T-helper 1 cell treated with Interleukin-12 subunit alpha and Interleukin-12 subunit beta and Interleukin-4 antibody, amounts not matched to agents 30 μg/mL and 1 μg/mL, for 36 hours (primary cell): Measurements from ENCODE around the gene GSC.

ENCODE experiments used
- H3K27ac Mint-ChIP-seq: one replicate; pipeline ENCODE4 v1.8.0; 2021; ENCODE audit warnings: mild to moderate bottlenecking, mixed read lengths
- H3K27me3 Mint-ChIP-seq: one replicate; pipeline ENCODE4 v1.8.0; 2021; ENCODE audit warnings: low read depth, mixed read lengths
- H3K36me3 Mint-ChIP-seq: one replicate; pipeline ENCODE4 v1.8.0; 2021; ENCODE audit warnings: low read depth, mixed read lengths
- H3K4me1 Mint-ChIP-seq: one replicate; pipeline ENCODE4 v1.8.0; 2021; ENCODE audit warnings: low read depth, mixed read lengths
- H3K4me3 Mint-ChIP-seq: one replicate; pipeline ENCODE4 v1.8.0; 2021; ENCODE audit warnings: mild to moderate bottlenecking, moderate library complexity, mixed read lengths
- H3K9me3 Mint-ChIP-seq: one replicate; pipeline ENCODE4 v1.8.0; 2021; ENCODE audit warnings: mixed read lengths

The GSC gene

GRCh38 chr14:94775091-94775870, 5.4 kb upstream of the GSC start:
- Mint-ChIP-seq H3K36me3 (no peaks in the 10 kb centered on the region), H3K27me3 (peaks cover 75% of the 10 kb centered on the region), H3K27ac (peak overlapping the region; percentile 2), H3K4me3 (no peak overlapping the region), H3K9me3 (peaks cover 6% of the 10 kb centered on the region), H3K4me1 (peaks cover 2% of the 10 kb centered on the region)

DNA sequence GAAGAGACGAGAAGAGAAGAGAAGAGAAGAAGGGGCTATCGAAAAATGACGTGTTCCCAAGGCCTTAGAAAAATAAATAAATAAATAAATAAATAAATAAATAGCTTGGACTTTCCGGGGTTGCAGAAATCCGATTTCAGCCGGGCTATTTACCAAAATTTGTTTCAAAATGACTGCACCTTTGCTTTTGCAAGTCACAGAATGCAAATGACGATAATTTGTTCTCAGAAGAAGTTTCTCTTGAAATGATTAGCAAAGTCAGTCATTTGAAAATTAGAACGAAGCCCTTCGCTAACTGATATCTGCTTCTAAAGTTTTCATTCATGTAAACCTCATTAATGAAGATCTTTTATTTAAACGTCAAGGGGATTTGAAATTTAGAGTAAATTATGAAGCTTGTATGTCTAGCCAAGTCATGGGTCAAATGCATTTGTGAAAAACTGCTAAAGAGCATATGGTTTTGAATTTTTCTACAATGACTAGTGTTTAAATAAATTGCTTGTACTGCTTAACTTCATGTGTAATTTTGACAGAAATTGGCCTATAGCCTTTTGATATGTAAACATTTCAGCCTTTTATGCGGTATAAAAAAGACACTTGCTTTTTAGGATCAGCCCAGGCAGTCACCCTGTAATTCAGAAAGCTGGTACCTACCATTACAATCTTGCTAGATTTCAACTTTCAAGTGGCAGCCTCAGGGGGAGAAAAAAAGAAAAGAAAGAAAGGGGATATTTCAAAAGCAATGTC, 4.6 kb upstream of the GSC start:
- Mint-ChIP-seq H3K4me3 (no peak overlapping the region), H3K36me3 (no peaks in the 10 kb centered on the region), H3K9me3 (peaks cover 6% of the 10 kb centered on the region), H3K4me1 (peaks cover 2% of the 10 kb centered on the region), H3K27ac (peak overlapping the region; percentile 4), H3K27me3 (peaks cover 78% of the 10 kb centered on the region)

GRCh38 chr14:94773655-94774343, 3.9 kb upstream of the GSC start:
- Mint-ChIP-seq H3K9me3 (peaks cover 6% of the 10 kb centered on the region), H3K27me3 (peaks cover 80% of the 10 kb centered on the region), H3K27ac (peak overlapping the region; percentile 69), H3K36me3 (no peaks in the 10 kb centered on the region), H3K4me1 (peaks cover 8% of the 10 kb centered on the region), H3K4me3 (no peak overlapping the region)

DNA sequence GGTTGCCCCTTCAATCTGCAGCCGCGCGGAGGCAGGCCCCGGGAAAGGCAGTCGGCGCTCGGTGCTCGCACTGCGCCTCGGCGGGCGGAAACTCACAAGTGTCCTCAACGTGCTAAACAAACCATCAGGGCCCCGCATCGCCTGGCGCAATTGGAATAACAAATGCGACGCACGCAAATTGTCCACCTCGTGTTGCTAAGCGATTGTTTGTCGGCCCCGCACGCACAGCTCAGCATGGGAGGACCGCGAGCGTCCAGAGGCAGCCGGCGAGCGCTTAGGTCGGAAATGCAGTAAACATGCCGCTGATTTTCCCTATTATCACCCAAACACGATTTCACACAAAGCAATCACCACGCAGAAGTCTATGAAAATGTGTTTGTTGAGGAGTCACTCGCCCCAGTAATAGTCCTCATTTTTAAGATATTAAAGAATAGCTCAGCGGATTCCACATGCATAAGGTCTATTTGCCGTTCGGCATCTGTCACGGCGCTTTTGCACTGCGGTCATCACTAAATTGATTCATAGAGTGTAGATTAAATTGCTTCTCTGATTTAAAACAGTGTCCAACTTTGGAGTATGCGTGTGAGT, 3.2 kb upstream of the GSC start:
- peaks cover 6% of the 10 kb centered on the region for H3K9me3 Mint-ChIP-seq
- peaks cover 2% of the 10 kb centered on the region for H3K36me3 Mint-ChIP-seq
- peaks cover 10% of the 10 kb centered on the region for H3K4me1 Mint-ChIP-seq
- H3K27ac Mint-ChIP-seq = no peak overlapping the region
- peaks cover 85% of the 10 kb centered on the region for H3K27me3 Mint-ChIP-seq
- no peak overlapping the region for H3K4me3 Mint-ChIP-seq

GRCh38 chr14:94772548-94772947, 2.6 kb upstream of the GSC start:
- H3K36me3 Mint-ChIP-seq = peaks cover 2% of the 10 kb centered on the region
- no peak overlapping the region for H3K4me3 Mint-ChIP-seq
- H3K27ac Mint-ChIP-seq = peak overlapping the region; percentile 47
- peaks cover 10% of the 10 kb centered on the region for H3K4me1 Mint-ChIP-seq
- peaks cover 91% of the 10 kb centered on the region for H3K27me3 Mint-ChIP-seq
- H3K9me3 Mint-ChIP-seq = peaks cover 6% of the 10 kb centered on the region

DNA sequence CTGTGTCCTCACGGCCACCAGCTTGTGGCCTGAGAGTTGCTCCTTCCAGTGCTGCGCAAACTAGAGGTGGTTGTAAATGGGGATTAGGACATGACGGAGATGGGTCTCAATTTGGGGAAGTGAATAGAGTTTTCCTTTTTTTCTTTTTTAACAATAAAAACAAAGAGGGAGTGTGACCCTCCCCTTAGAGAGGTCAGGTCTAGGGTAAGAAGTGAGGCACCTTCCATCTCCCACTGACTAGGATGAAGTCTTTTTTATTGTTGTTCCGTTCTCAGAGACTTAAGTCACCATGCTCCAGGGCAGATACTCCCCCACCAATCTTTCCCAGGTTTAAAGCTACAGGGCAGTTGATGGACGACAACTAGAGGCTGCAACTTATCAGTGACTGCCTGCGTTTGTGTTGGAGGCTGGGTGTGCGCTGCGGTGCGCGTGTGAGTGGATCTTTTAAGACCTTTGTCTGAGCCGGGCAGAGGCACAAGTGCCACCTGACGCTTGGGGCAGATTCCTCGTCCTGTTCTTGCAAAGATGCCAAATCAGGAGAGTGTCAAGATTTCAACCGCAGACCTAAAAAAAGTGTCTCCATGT, 2.1 kb upstream of the GSC start:
- peaks cover 91% of the 10 kb centered on the region for H3K27me3 Mint-ChIP-seq
- peak overlapping the region; percentile 12 for H3K27ac Mint-ChIP-seq
- peaks cover 2% of the 10 kb centered on the region for H3K36me3 Mint-ChIP-seq
- peaks cover 10% of the 10 kb centered on the region for H3K4me1 Mint-ChIP-seq
- no peak overlapping the region for H3K4me3 Mint-ChIP-seq
- peaks cover 6% of the 10 kb centered on the region for H3K9me3 Mint-ChIP-seq

- Mint-ChIP-seq H3K27ac (peak overlapping the region; percentile 12), H3K27me3 (peaks cover 89% of the 10 kb centered on the region), H3K4me3 (no peak overlapping the region), H3K36me3 (peaks cover 2% of the 10 kb centered on the region), H3K4me1 (peaks cover 10% of the 10 kb centered on the region), H3K9me3 (peaks cover 6% of the 10 kb centered on the region)
Observed at GRCh38 chr14:94771158-94771905, 1.4 kb upstream of the GSC start.

DNA sequence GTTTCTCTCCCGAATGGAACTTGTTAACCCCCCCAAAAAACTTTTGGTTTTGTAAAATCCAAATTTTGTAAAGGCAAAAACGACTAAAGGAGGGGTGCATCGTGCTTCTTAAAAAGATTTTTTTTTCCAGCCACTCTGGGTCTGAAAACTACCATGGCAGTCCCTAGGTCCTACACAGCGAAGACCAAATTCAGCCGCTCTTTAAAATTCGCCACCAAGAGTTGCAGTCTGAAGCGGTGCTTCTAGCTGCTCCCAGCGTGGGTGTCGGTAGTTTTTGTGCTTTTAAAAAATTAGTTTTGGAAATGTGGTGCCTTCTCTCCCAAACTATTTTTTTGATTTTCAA, 873 bp upstream of the GSC start:
- Mint-ChIP-seq H3K27me3 (peaks cover 88% of the 10 kb centered on the region), H3K36me3 (peaks cover 2% of the 10 kb centered on the region)

GRCh38 chr14:94770251-94770749, 387 bp upstream of the GSC start:
- peaks cover 88% of the 10 kb centered on the region for H3K27me3 Mint-ChIP-seq
- peak overlapping the region; percentile 28 for H3K4me3 Mint-ChIP-seq
- H3K27ac Mint-ChIP-seq = peak overlapping the region; percentile 36
- H3K9me3 Mint-ChIP-seq = peaks cover 4% of the 10 kb centered on the region
- peaks cover 10% of the 10 kb centered on the region for H3K4me1 Mint-ChIP-seq
- H3K36me3 Mint-ChIP-seq = peaks cover 2% of the 10 kb centered on the region

More for the DNA sequence above, 873 bp upstream of the GSC start:
- H3K27ac Mint-ChIP-seq = no peak overlapping the region
- H3K4me3 Mint-ChIP-seq = peak overlapping the region; percentile 28
- H3K4me1 Mint-ChIP-seq = peaks cover 10% of the 10 kb centered on the region
- H3K9me3 Mint-ChIP-seq = peaks cover 6% of the 10 kb centered on the region

DNA sequence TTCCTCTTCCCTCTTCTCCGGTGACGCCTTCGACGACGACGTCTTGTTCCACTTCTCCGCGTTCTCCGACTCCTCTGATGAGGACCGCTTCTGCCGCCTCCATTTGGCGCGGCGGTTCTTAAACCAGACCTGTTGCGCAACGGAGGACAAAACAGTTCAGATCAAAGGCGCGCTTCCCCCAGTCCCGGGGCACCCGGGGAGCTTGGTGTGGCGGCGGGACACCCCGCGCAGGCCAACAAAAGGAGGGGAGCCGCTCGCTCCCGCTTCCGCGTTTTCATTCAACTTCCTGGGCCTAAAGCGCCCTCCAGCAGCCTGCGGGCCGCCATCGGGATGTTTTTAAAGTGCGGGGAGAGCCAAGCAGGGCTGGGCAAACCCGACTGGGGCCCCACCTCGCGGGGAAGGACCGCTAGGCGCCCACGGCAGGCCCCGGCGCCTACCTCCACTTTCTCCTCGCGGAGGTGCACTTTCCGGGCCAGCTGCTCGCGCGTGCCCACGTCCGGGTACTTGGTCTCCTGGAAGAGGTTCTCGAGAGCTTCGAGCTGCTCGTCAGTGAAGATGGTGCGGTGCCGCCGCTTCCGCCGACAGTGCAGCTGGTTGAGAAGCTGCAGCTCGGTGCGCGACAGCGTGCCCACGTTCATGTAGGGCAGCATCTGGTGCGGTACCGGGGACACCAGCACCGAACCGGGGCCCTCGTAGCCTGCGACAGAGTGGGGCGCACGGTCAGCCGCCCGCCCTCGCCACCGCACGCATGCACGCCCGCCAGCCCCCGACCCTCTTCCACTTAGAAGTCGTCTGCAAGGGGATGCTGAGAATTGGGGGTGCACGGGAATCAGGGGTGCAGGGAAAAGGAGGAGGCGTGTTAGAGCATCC, 1.2 kb downstream of the GSC start:
- H3K36me3 Mint-ChIP-seq = peaks cover 2% of the 10 kb centered on the region
- peaks cover 88% of the 10 kb centered on the region for H3K27me3 Mint-ChIP-seq
- peaks cover 10% of the 10 kb centered on the region for H3K4me1 Mint-ChIP-seq
- peaks cover 4% of the 10 kb centered on the region for H3K9me3 Mint-ChIP-seq
- H3K4me3 Mint-ChIP-seq = peak overlapping the region; percentile 61
- peak overlapping the region; percentile 66 for H3K27ac Mint-ChIP-seq

DNA sequence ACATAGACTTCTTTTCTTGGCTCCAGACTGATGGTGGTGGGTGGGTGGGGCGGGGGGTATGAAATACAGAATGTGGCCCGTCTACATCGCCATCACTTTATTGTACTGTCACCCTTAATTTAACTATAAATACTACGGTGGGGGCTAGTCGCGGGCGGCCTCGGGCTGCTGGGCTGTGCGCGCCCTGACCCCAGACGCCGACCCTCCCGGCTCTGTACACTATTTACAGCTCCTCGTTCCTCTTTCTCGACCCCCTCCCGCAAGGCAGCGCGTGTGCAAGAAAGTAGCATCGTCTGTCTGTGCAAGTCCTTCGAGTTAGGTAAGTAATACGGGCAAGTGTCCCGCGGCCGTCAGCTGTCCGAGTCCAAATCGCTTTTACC, 1.8 kb downstream of the GSC start:
- H3K27ac Mint-ChIP-seq = no peak overlapping the region
- H3K4me1 Mint-ChIP-seq = peaks cover 10% of the 10 kb centered on the region
- H3K9me3 Mint-ChIP-seq = peaks cover 4% of the 10 kb centered on the region
- peaks cover 2% of the 10 kb centered on the region for H3K36me3 Mint-ChIP-seq
- peaks cover 87% of the 10 kb centered on the region for H3K27me3 Mint-ChIP-seq
- H3K4me3 Mint-ChIP-seq = peak overlapping the region; percentile 60

- Mint-ChIP-seq H3K27ac (no peak overlapping the region), H3K36me3 (peaks cover 2% of the 10 kb centered on the region), H3K27me3 (peaks cover 84% of the 10 kb centered on the region), H3K4me3 (no peak overlapping the region), H3K4me1 (peaks cover 10% of the 10 kb centered on the region), H3K9me3 (peaks cover 4% of the 10 kb centered on the region)
Observed at GRCh38 chr14:94767321-94767878, 2.5 kb downstream of the GSC start.
